SH-SY5Y (cell line): ENCODE results near the gene COL9A2.

Experiments used
- GATA2 ChIP-seq: IDR thresholded peaks from 2 replicates; pipeline ENCODE4 v1.6.1; 2011; ENCODE audit warnings: mild to moderate bottlenecking, low read depth, low read length
- GATA3 ChIP-seq: IDR thresholded peaks from 2 replicates; pipeline ENCODE4 v1.6.1; 2011; ENCODE audit warnings: low read depth, mild to moderate bottlenecking, low read length, moderate library complexity

DNA sequence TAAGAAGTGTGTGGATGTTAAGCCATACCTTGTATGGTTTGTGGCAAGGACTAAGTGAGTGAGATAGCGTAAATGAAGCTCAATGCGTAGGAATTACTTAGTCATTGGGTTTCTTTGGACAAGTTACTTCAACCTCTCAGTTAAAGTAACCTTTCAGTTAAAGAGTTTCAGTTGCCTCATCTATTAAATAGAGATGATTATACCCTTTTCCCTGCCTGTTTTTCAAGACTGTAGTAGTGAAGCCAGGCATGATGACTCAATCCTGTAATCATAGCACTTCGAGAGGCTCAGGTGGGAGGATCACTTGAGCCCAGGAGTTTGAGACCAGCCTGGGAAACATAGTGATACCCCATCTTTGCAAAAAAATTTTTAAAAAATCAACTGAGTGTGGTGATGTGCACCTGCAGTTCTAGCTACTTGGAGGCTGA, 52.7 kb downstream of the COL9A2 start:
- TF ChIP-seq GATA2 (no peak), GATA3 (no peak)
